ENCODE data around the gene MRGPRD. TPM values are rescaled to one million over a fixed set of nuclear protein-coding genes. Genes with fewer than 3 reads are reported as not detected.

Gene MRGPRD
- total and polyA plus RNA-seq, 5 donors from 2014 or later, result 0.50 TPM; not detected in 4

DNA sequence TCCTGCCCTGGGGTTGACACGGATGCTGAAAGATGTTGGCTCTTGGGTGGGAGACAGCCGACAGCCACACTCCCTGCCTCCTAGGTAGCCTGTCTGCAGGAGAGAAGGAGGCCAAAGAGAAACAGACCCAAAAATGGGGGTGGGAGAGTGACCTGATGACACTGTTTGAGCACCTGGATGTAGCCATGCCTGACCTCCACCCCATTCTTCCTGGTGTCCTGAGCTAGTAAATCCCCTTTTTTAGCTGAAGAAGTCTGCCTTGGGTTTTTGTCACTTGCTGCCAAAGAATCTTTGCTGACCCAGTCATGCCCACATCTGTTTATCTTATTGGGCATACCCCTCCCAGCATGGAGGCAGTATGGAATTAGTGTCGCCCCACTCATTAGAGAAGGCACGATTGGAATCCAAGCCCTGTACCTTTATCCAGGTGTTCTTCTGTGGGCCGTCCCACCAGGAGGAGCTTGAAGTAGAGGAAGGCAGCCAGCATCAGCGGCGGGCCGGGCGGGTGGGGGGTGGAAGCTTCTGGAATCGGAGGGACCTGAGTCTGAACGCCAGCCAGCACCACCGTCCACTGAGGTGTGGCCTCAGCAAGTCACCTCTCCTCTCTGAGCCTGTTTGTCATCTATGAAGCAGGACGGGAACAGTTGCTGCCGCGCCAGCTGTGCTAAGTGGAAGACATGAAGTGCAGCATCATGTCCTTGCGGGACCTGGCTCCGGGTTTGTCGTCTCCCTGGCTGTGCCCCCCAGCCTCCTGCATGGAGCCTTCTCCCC is 39.3 kb downstream of the MRGPRD start:
- no peaks in the 10 kb centered on the region for H3K27me3 Mint-ChIP-seq
- Histone ChIP-seq H3K9me3 (ENCODE audit: control insufficient read depth in 2 of 2, low read length in 2 of 2) (no peaks in the 10 kb centered on the region), H3K27me3 (ENCODE audit: control insufficient read depth, insufficient read depth, low read length) (no peaks in the 10 kb centered on the region), H3K4me1 (ENCODE audit: control insufficient read depth, insufficient read depth, low read length, poor library complexity, severe bottlenecking) (no peaks in the 10 kb centered on the region), H3K27ac (ENCODE audit: insufficient read depth, low read length, poor library complexity, severe bottlenecking) (no peak overlapping the region), H3K36me3 (ENCODE audit: control insufficient read depth, insufficient read depth, low read length) (peaks cover 27% of the 10 kb centered on the region), H3K4me3 (ENCODE audit: low read depth, low read length) (no peak overlapping the region)
- no peaks in the 10 kb centered on the region for H3K4me1 Mint-ChIP-seq
- H3K36me3 Mint-ChIP-seq, result peaks cover 4% of the 10 kb centered on the region
- H3K9me3 Mint-ChIP-seq, result no peaks in the 10 kb centered on the region
- peak overlapping the region in 1 of 3 donors; percentile 23 for H3K27ac Mint-ChIP-seq
- no peak overlapping the region for H3K4me3 Mint-ChIP-seq
- ATAC-seq (ENCODE audit: low read depth in 2 of 2) (no peak), DNase-seq (no peak)

DNA sequence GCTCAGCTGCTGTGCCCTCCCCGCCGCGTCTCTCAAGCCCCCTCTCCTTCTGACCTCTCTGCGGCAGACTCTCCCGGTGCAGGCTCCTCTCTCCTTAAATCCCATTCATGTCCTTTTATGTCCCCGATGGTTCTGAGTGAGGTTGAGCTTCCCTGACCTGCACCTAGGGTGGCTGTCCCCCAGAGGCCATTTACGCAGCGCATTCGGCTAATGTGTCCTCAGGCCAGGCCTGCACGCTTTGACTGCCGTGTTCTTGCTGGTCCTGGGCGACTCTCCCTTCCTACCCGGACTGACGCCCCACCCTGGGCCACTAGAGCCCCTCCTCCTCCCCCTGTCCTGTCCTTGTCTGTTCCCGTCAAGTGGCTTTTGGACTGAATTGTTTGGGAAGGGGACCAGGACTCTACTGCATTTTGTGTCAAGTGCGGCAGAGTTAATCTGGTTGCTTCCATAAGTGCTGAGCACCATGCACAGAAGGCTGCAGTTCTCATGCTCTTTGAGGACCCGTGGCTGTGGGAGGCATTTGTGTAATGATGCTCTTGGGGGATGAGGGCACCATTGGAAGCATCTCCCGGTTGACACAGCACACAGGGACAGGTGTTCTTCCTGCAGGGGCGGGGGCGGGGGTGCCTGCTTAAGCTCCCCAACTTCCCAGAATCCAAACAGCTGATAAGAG is 40.0 kb downstream of the MRGPRD start:
- Mint-ChIP-seq H3K36me3 (peaks cover 4% of the 10 kb centered on the region), H3K4me3 (no peak overlapping the region), H3K27ac (peak overlapping the region in 1 of 3 donors; percentile 23), H3K27me3 (no peaks in the 10 kb centered on the region), H3K4me1 (no peaks in the 10 kb centered on the region), H3K9me3 (no peaks in the 10 kb centered on the region)
- Histone ChIP-seq H3K27me3 (ENCODE audit: control insufficient read depth, insufficient read depth, low read length) (no peaks in the 10 kb centered on the region), H3K36me3 (ENCODE audit: control insufficient read depth, insufficient read depth, low read length) (peaks cover 35% of the 10 kb centered on the region), H3K4me1 (ENCODE audit: control insufficient read depth, insufficient read depth, low read length, poor library complexity, severe bottlenecking) (no peaks in the 10 kb centered on the region), H3K9me3 (ENCODE audit: control insufficient read depth in 2 of 2, low read length in 2 of 2) (no peaks in the 10 kb centered on the region), H3K27ac (ENCODE audit: insufficient read depth, low read length, poor library complexity, severe bottlenecking) (no peak overlapping the region), H3K4me3 (ENCODE audit: low read depth, low read length) (no peak overlapping the region)
- DNase-seq (no peak), ATAC-seq (ENCODE audit: low read depth in 2 of 2) (no peak)

- Histone ChIP-seq H3K4me1 (ENCODE audit: control insufficient read depth, insufficient read depth, low read length, poor library complexity, severe bottlenecking) (no peaks in the 10 kb centered on the region), H3K36me3 (ENCODE audit: control insufficient read depth, insufficient read depth, low read length) (peaks cover 40% of the 10 kb centered on the region), H3K27me3 (ENCODE audit: control insufficient read depth, insufficient read depth, low read length) (no peaks in the 10 kb centered on the region), H3K4me3 (ENCODE audit: low read depth, low read length) (no peak overlapping the region), H3K9me3 (ENCODE audit: control insufficient read depth in 2 of 2, low read length in 2 of 2) (no peaks in the 10 kb centered on the region), H3K27ac (ENCODE audit: insufficient read depth, low read length, poor library complexity, severe bottlenecking) (no peak overlapping the region)
- DNase-seq, result no peak
- peaks cover 9% of the 10 kb centered on the region for H3K36me3 Mint-ChIP-seq
- no peaks in the 10 kb centered on the region for H3K4me1 Mint-ChIP-seq
- no peak overlapping the region for H3K27ac Mint-ChIP-seq
- no peaks in the 10 kb centered on the region for H3K27me3 Mint-ChIP-seq
- no peaks in the 10 kb centered on the region for H3K9me3 Mint-ChIP-seq
- H3K4me3 Mint-ChIP-seq, result no peak overlapping the region
- ATAC-seq (ENCODE audit: low read depth in 2 of 2), result no peak
These were observed 40.9 kb downstream of the MRGPRD start for GRCh38 chr11:68939583-68940555.

GRCh38 chr11:68938816-68939582 is 41.8 kb downstream of the MRGPRD start:
- ATAC-seq (ENCODE audit: low read depth in 2 of 2), result no peak

DNA sequence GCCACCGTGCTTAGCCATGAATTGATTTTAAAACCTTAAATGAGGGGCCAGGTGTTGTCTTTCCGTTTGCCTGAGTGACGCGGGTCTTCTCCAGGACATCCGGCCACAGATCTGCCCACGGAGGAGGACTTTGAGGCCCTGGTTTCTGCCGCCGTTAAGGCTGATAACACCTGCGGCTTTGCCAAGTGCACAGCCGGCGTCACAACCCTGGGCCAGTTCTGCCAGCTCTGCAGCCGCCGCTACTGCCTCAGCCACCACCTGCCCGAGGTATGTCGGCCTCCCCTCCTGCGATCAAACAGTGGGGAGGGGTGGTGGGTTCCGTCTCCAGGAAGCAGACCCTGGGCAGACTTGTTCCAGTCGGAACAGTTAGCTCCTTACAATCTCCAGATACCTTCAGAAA is 42.7 kb downstream of the MRGPRD start:
- Histone ChIP-seq H3K27ac (ENCODE audit: insufficient read depth, low read length, poor library complexity, severe bottlenecking) (no peak overlapping the region), H3K36me3 (ENCODE audit: control insufficient read depth, insufficient read depth, low read length) (peaks cover 48% of the 10 kb centered on the region), H3K4me1 (ENCODE audit: control insufficient read depth, insufficient read depth, low read length, poor library complexity, severe bottlenecking) (no peaks in the 10 kb centered on the region), H3K27me3 (ENCODE audit: control insufficient read depth, insufficient read depth, low read length) (no peaks in the 10 kb centered on the region), H3K4me3 (ENCODE audit: low read depth, low read length) (no peak overlapping the region), H3K9me3 (ENCODE audit: control insufficient read depth in 2 of 2, low read length in 2 of 2) (no peaks in the 10 kb centered on the region)
- Mint-ChIP-seq H3K4me3 (no peak overlapping the region), H3K4me1 (no peaks in the 10 kb centered on the region), H3K9me3 (no peaks in the 10 kb centered on the region), H3K27me3 (no peaks in the 10 kb centered on the region), H3K27ac (no peak overlapping the region), H3K36me3 (peaks cover 9% of the 10 kb centered on the region)
- DNase-seq, result no peak
- no peak for ATAC-seq (ENCODE audit: low read depth in 2 of 2)

More at GRCh38 chr11:68938816-68939582, 41.8 kb downstream of the MRGPRD start:
- Mint-ChIP-seq H3K4me3 (no peak overlapping the region), H3K36me3 (peaks cover 9% of the 10 kb centered on the region), H3K27ac (peak overlapping the region in 1 of 3 donors; percentile 71), H3K27me3 (no peaks in the 10 kb centered on the region), H3K9me3 (no peaks in the 10 kb centered on the region), H3K4me1 (no peaks in the 10 kb centered on the region)
- Histone ChIP-seq H3K9me3 (ENCODE audit: control insufficient read depth in 2 of 2, low read length in 2 of 2) (no peaks in the 10 kb centered on the region), H3K4me3 (ENCODE audit: low read depth, low read length) (no peak overlapping the region), H3K36me3 (ENCODE audit: control insufficient read depth, insufficient read depth, low read length) (peaks cover 44% of the 10 kb centered on the region), H3K4me1 (ENCODE audit: control insufficient read depth, insufficient read depth, low read length, poor library complexity, severe bottlenecking) (no peaks in the 10 kb centered on the region), H3K27ac (ENCODE audit: insufficient read depth, low read length, poor library complexity, severe bottlenecking) (no peak overlapping the region), H3K27me3 (ENCODE audit: control insufficient read depth, insufficient read depth, low read length) (no peaks in the 10 kb centered on the region)
- no peak for DNase-seq

GRCh38 chr11:68936676-68937620 is 43.8 kb downstream of the MRGPRD start:
- Mint-ChIP-seq H3K4me3 (no peak overlapping the region), H3K4me1 (no peaks in the 10 kb centered on the region), H3K27me3 (no peaks in the 10 kb centered on the region), H3K9me3 (no peaks in the 10 kb centered on the region), H3K36me3 (peaks cover 9% of the 10 kb centered on the region), H3K27ac (no peak overlapping the region)
- DNase-seq, result no peak
- peaks cover 48% of the 10 kb centered on the region for H3K36me3 ChIP-seq (ENCODE audit: control insufficient read depth, insufficient read depth, low read length)
- no peaks in the 10 kb centered on the region for H3K9me3 ChIP-seq (ENCODE audit: control insufficient read depth in 2 of 2, low read length in 2 of 2)
- H3K4me1 ChIP-seq (ENCODE audit: control insufficient read depth, insufficient read depth, low read length, poor library complexity, severe bottlenecking), result no peaks in the 10 kb centered on the region
- H3K4me3 ChIP-seq (ENCODE audit: low read depth, low read length), result no peak overlapping the region
- no peak overlapping the region for H3K27ac ChIP-seq (ENCODE audit: insufficient read depth, low read length, poor library complexity, severe bottlenecking)
- H3K27me3 ChIP-seq (ENCODE audit: control insufficient read depth, insufficient read depth, low read length), result no peaks in the 10 kb centered on the region
- no peak for ATAC-seq (ENCODE audit: low read depth in 2 of 2)

All from CD4-positive, CD25-positive, alpha-beta regulatory T cell (primary cell).